RWPE2 (cell line): ENCODE data around the gene INPP5A.
"Not testable (repeated sequence)": the region's sequence is repeated elsewhere in the genome, so short reads cannot be mapped to it uniquely, and the experiment has no call there.

Experiments
- ATAC-seq: fragments of 200-7000 bp; cut with Tn5 transposase; 3 replicates; pipeline ENCODE4 v1.9.1; 2021; ENCODE audit warnings: low read depth
- DNase-seq: peaks from one replicate; pipeline ENCODE4 v3.0.0-alpha.2; 2020; ENCODE audit warnings: low spot score
- H3K27ac ChIP-seq: fragments of 450-650 bp; 2 replicates; pipeline ENCODE4 v1.5.1; 2017; ENCODE audit warnings: mild to moderate bottlenecking; ENCODE audit not compliant: poor library complexity, severe bottlenecking
- H3K27me3 ChIP-seq: fragments of 250-450 bp; sonication (Bioruptor Pico); 2 replicates; pipeline ENCODE4 v1.5.1; 2021; ENCODE audit warnings: mild to moderate bottlenecking, moderate library complexity; ENCODE audit not compliant: insufficient read depth, poor library complexity, severe bottlenecking
- H3K36me3 ChIP-seq: fragments of 250-450 bp; sonication (Bioruptor Pico); 2 replicates; pipeline ENCODE4 v1.5.1; 2020; ENCODE audit warnings: low read depth, mild to moderate bottlenecking, moderate library complexity
- H3K4me1 ChIP-seq: fragments of 250-450 bp; sonication (Bioruptor Pico); 2 replicates; pipeline ENCODE4 v1.5.1; 2021; ENCODE audit warnings: mild to moderate bottlenecking, moderate library complexity; ENCODE audit not compliant: insufficient read depth, poor library complexity, severe bottlenecking
- H3K4me3 ChIP-seq: fragments of 250-450 bp; sonication (Bioruptor Pico); 2 replicates; pipeline ENCODE4 v1.5.1; 2021; ENCODE audit warnings: mild to moderate bottlenecking, moderate library complexity; ENCODE audit not compliant: severe bottlenecking
- H3K9me3 ChIP-seq: fragments of 250-450 bp; sonication (Bioruptor Pico); 2 replicates; pipeline ENCODE4 v1.5.1; 2021; ENCODE audit warnings: mild to moderate bottlenecking, moderate library complexity; ENCODE audit not compliant: severe bottlenecking
- CTCF ChIP-seq: fragments of 450-650 bp; IDR thresholded peaks from one replicate; pipeline ENCODE4 v1.5.1; 2017; ENCODE audit warnings: mild to moderate bottlenecking, moderate library complexity; ENCODE audit not compliant: poor library complexity, severe bottlenecking

INPP5A gene

GRCh38 chr10:132551093-132551807, 13.7 kb downstream of the INPP5A start:
- Histone ChIP-seq H3K9me3 (no peaks in the 10 kb centered on the region), H3K27me3 (no peaks in the 10 kb centered on the region), H3K27ac (no peak overlapping the region), H3K4me3 (no peak overlapping the region), H3K36me3 (no peaks in the 10 kb centered on the region), H3K4me1 (no peaks in the 10 kb centered on the region)
- no peak for TF ChIP-seq CTCF
- DNase-seq: no peak
- ATAC-seq: 0 out of 3 replicates have a peak, but pooled peaks have one; percentile 19

DNA sequence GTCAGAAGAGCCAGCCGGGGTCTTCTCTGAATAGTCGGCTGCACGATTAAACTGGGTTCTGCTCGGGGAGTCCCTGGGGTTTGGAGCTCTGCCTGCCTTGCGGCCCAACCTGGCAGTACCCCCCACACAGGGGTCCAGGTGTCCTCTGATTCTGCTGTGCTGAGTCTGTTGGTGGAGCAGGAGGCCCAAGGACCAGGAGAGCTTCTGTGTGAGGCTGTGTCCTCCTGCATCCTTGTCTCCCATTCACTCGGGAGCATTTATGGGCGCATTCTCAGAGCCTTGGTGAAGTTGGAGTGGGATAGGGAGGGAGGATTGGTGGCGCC, 14.2 kb downstream of the INPP5A start:
- Histone ChIP-seq H3K4me1 (no peaks in the 10 kb centered on the region), H3K36me3 (no peaks in the 10 kb centered on the region), H3K27me3 (no peaks in the 10 kb centered on the region), H3K9me3 (no peaks in the 10 kb centered on the region), H3K4me3 (no peak overlapping the region), H3K27ac (no peak overlapping the region)
- DNase-seq (no peak), ATAC-seq (no peak)
- TF ChIP-seq CTCF: no peak

DNA sequence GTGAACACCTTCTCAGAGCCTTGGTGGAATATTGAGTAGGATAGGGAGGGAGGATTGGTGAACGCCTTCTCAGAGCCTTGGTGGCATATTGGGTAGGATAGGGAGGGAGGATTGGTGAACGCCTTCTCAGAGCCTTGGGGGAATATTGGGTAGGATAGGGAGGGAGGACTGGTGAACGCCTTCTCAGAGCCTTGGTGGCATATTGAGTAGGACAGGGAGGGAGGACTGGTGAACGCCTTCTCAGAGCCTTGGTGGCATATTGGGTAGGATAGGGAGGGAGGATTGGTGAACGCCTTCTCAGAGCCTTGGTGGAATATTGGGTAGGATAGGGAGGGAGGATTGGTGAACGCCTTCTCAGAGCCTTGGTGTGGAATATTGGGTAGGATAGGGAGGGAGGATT, 15.0 kb downstream of the INPP5A start:
- DNase-seq, ATAC-seq, H3K4me3 ChIP-seq, H3K36me3 ChIP-seq, H3K9me3 ChIP-seq, H3K27ac ChIP-seq, H3K27me3 ChIP-seq, H3K4me1 ChIP-seq: not testable (repeated sequence)

GRCh38 chr10:132553568-132553967, 16.0 kb downstream of the INPP5A start:
- not testable (repeated sequence) for DNase-seq, H3K4me3 ChIP-seq, H3K4me1 ChIP-seq, H3K9me3 ChIP-seq, H3K27me3 ChIP-seq, H3K27ac ChIP-seq, ATAC-seq, H3K36me3 ChIP-seq

DNA sequence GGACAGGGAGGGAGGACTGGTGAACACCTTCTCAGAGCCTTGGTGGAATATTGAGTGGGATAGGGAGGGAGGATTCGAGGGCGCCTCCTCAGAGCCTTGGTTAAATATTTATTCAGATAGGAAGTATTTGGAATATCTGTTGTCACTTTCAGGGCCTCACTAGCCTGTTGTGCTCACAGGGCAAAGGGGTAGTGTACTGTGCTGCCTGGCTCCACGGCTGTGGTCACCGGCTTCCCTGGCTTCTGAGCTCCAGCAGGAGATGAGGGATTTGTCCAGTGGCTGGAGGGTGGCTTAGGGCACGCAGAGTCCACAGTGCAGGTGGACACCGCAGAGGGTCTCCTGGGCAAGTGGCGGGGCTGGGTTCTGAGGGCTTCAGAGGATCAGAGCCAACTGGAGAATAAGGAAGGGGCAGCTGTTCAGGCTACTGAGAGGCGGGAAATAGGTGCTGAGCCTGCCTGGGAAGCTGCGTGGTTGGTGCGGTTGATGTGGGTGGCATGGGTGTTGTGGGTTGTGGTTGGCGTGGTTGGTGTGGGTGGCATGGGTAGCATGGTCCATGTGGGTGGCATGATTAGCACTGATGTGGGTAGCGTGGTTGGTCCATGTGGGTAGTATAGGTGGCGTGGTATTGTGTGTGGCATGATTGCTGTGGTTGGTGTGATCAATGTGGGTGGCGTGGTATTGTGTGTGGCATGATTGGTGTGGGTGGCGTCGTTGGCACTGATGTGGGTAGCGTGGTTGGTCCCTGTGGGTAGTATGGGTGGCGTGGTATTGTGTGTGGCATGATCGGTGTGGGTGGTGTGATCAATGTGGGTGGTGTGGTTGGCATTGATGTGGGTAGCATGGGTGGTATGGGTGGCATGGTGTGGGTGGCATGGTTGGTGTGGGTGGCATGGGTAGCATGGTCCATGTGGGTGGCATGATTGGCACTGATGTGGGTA, 16.7 kb downstream of the INPP5A start:
- no peaks in the 10 kb centered on the region for H3K9me3 ChIP-seq
- no peaks in the 10 kb centered on the region for H3K4me1 ChIP-seq
- no peak for DNase-seq
- no peak overlapping the region for H3K4me3 ChIP-seq
- TF ChIP-seq CTCF: no peak
- H3K27ac ChIP-seq: no peak overlapping the region
- H3K36me3 ChIP-seq: no peaks in the 10 kb centered on the region
- ATAC-seq: no peak
- no peaks in the 10 kb centered on the region for H3K27me3 ChIP-seq
